T-helper 1 cell (primary cell): Measurements from ENCODE around the gene ZNF605.
"Not testable (repeated sequence)": the region's sequence is repeated elsewhere in the genome, so short reads cannot be mapped to it uniquely, and the experiment has no call there.

Experiments used
- DNase-seq, 5 donors: peaks; one replicate each; pipeline ENCODE4 v3.0.0-alpha.2; 2012 to 2020

The ZNF605 gene

GRCh38 chr12:132904718-132905328 lies 51.3 kb downstream of the ZNF605 start:
- peak; percentile 76 to 89 (median 81) for DNase-seq

DNA sequence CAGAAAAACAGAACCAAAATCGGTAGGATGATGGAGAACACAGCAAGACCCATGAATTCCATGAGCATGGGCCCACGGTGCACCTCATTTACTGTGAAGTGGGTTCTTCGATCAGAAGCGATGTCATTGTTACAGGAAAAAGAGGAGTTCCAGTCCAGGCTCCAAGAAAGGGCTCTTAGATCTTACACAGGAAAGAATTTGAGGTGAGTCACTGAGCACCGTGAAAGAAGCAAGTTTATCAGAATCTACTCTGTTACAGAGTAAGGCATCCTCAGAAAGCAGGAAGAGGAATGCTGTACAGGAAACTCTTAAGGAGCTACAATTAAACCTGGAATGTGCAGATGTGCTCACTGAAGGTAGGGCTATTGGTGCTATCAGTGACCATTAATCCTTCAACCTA lies 57.1 kb downstream of the ZNF605 start:
- DNase-seq, result no peak

- no peak for DNase-seq
Observed at GRCh38 chr12:132888852-132889251, 67.3 kb downstream of the ZNF605 start.

DNA sequence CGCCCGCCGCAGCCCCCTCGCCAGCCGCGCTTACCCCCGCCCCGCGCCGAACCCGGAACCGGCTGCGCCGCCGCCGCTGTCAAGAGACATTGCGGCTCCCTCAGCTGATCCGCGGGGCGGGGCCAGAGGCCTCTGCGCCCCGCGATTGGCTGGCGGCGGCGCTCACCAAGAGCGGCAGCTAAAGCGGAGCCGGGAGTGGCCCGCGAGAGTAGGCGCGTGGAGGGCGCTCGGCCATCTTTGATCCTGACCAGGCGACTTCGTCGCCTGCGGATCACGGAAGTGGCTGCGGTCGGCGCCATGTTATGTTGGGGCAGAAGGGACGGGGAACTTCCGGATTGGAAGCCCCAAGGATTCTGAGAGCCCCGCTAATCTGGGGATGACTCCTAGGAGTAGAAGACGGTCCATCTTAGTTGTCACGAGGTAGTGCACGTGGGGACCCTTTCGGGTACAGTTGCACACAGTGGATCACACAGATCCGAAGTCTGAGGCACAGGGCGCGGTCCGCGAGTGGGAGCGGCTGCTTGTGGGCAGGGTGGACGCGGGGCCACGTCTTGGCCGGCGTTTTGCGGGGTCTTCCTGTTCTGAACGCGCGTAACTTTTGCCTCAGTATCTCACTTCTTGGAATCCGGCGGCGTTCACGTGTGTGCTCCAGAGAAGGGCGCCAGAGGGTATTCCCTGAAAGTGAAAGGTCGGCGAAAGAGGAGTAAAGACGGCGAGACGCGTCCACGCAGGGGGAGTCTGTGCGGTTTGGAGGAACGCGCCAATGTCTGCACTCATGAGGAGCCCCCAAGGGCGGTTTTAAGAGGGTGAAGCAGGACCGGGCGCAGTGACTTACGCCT lies 68.4 kb downstream of the ZNF605 start, which contains the start of gene CHFR:
Gene CHFR, minus strand, starts transcription at position 93 of the 839 bp plus-strand sequence. CDS start 277 bp downstream, outside the sequence.
- peak; percentile 91 to 99 (median 93) for DNase-seq

- DNase-seq, result peak in 1 of 5 donors; percentile 18
Observed at GRCh38 chr12:132886529-132887477, 69.3 kb downstream of the ZNF605 start.

DNA sequence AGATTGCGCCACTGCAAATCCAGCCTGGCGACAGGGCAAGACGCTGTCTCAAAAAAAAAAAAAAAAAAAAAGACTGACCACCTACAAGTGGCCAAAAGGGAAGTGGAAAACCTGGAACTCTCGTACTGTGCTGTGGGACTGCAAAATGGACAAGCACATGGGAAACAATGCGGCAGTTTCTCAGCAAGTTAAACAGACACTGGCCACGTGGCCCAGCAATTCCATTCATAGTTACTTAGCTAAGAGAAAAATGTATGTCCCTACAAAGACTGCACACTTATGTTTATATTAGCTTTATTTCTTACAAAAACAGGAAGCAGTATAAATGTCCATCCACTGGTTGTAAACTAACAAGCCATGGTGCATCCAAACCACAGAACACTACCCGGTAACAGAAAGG lies 74.3 kb downstream of the ZNF605 start:
- no peak for DNase-seq

DNA sequence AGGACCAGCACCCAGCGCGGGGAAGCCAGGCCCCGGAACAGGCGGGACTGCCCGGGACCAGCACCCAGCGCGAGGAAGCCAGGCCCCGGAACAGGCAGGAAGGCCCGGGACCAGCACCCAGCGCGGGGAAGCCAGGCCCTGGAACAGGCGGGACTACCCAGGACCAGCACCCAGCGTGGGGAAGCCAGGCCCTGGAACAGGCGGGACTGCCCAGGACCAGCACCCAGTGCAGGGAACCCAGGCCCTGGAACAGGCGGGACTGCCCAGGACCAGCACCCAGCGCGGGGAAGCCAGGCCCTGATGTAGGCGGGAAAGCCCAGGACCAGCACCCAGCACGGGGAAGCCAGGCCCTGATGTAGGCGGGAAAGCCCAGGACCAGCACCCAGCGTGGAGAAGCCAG lies 81.5 kb downstream of the ZNF605 start:
- DNase-seq, result not testable (repeated sequence)

GRCh38 chr12:132874175-132874574 lies 81.9 kb downstream of the ZNF605 start:
- DNase-seq, result no peak

DNA sequence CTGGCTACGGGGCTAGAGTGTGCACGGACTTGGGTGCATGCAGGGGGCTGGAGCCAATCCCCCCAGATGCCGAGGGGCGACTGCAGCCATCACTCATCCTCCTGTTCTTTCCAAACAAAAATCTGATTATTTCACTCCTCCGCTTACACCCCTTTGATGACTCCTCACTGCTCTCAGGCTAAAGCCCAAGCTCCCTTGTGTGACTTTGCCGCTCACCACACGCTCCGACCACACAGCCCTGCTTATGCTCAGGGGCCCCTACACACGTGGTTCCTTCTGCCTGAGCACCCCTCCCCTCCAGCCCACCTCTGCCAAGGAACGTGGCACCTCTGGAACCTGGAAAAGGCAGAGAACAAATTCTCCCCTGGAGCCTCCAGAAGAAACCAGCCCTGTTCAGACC lies 82.4 kb downstream of the ZNF605 start:
- no peak for DNase-seq

DNA sequence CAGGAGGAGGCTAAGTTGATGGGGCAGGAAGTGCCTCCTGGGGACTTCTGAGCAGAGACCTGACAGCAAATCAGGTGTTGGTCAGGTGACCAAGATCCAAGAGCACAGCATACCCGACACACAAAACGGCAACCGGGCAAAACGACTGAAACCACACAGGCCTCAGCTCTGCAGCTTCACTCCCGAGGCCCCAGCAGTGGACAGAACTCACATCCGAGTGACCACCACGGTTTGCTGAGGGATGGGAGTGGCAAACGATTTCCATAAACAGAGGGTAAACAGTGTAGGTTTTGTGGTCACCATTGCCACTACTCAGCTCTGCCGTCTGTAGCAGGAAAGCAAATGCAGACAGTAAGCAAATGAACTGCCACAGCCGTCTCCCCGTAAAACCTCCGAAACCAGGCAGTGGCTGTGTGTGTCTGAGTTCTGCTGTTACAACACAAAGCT lies 83.1 kb downstream of the ZNF605 start:
- DNase-seq, result peak in 2 of 5 donors; percentile 11 to 61

DNA sequence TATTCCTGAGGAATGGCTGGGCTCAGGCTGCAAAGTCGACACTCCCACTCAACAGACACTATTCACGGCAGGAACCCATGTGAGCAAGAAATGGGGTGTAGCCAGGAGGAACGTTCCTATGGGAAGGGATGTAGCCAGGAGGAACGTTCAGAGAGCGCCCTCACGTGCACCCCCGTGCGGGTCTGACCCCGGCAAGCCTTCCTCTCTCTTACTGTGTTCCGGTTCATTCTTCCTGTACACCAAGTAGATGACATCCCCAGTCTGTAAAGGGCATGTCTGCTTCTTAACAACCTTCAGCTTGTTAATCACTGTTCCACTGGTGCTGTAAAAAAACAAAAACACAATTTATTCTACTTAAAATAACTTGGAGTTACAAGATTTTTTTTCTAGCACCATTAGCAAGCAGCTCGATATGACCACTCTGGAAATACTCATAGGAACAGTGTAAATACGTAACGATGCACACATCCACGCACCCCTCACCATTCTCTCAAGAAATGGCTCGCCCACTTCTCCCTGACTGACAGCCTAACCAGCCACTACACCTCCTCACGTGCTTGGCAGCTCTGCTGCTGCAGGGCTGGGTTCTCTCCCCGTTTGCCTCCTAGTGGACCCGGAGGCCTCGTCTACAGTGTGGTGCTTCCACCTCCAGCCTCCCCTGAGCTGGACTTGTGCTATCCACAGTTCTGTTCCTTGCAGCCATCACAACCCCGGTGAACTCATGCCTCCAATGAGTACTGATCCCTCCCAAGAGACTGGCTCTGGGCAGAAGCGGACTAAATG lies 83.8 kb downstream of the ZNF605 start:
- DNase-seq, result no peak

- no peak for DNase-seq
Observed at GRCh38 chr12:132869551-132869950, 86.6 kb downstream of the ZNF605 start.
